Erythroblast (primary cell): Measurements from ENCODE around the gene KLK1.

Experiments used
- GATA1 ChIP-seq: IDR thresholded peaks from 2 replicates; pipeline ENCODE4 v1.6.1; 2011; ENCODE audit warnings: low read depth, mild to moderate bottlenecking, control low read depth, low read length, moderate library complexity
- POLR2A ChIP-seq: IDR thresholded peaks from 2 replicates; pipeline ENCODE4 v1.6.1; 2011; ENCODE audit warnings: mild to moderate bottlenecking, low read length

- TF ChIP-seq POLR2A, result no peak
- TF ChIP-seq GATA1, result no peak
Measured at GRCh38 chr19:50836543-50837195, 13.1 kb upstream of the KLK1 start.
